GM21423 (cell line): ENCODE results near the gene PXN.
"Not testable (repeated sequence)": the region's sequence is repeated elsewhere in the genome, so short reads cannot be mapped to it uniquely, and the experiment has no call there.

Source experiments
- ATAC-seq: cut with Tn5 transposase; IDR thresholded peaks from one replicate; pipeline ENCODE4 v1.9.1; 2021; ENCODE audit warnings: mild to moderate bottlenecking, moderate library complexity; ENCODE audit not compliant: unreplicated experiment

The PXN gene

GRCh38 chr12:120262852-120263747 is 2.4 kb downstream of the PXN start:
- no peak for ATAC-seq

- ATAC-seq = no peak
These were observed 3.3 kb downstream of the PXN start for GRCh38 chr12:120261951-120262851.

- no peak for ATAC-seq
These were observed 4.9 kb downstream of the PXN start for GRCh38 chr12:120260607-120261006.

GRCh38 chr12:120259418-120260202 is 5.9 kb downstream of the PXN start:
- ATAC-seq = no peak

- ATAC-seq = no peak
These were observed 7.1 kb downstream of the PXN start for GRCh38 chr12:120258323-120258896.

DNA sequence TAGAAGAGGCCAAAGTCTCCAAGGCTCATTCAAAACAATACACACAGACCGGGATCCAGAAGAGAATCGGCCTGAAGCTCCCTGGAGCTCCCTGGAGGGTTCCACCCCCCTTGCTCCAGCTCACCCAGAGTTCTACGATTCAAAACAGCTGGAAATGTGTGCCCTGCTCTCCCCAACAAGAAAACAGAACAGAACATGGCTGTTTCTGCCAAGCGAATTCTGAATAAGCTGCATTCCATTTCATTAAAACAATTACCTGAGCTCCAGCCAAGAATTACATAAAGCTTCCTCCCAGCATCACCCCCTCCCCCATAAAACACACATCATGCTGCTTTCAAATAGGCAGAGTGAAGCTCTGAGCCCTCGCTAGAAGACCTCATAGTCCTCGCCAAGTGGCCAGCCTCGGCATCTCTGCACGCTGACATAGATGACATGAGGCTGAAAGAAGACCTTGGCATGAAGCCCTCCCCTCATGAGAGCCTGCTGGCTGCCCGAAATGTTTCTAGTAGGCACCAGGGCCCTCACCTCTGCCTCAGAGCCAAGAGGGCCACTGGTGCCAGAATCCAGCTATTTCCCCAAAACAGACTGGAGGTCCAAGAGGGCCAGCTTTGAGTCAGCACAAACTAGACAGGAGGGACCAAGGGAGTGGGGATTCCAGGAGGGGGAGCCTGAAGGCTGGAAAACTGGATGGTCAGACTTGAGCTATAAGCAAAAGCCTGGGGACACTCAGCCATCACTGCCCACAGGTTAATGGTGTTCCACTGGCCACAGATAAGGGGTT is 8.3 kb downstream of the PXN start:
- ATAC-seq = no peak

DNA sequence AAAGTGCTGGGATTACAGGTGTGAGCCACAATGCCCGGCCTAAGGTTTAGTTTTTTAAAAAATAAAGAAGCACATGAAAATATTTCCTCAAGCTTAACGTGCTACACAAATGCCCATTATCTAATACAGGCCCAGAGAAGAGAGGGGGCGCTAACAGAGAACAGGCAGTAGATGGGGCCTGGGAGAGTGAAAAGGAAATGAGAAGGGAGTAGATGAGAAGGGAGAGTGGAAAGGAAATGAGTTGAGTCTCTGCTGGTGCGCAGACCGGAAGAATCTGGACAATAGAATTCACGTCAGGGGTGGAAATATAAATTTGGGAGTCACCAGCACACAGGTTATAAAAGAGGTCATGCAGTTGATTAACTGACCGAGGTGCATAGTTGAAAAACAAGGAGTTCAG is 10.7 kb downstream of the PXN start:
- ATAC-seq = no peak

- not testable (repeated sequence) for ATAC-seq
These were observed 12.2 kb downstream of the PXN start for GRCh38 chr12:120253313-120253712.

- ATAC-seq = no peak
These were observed 13.2 kb downstream of the PXN start for GRCh38 chr12:120252071-120252906.

- ATAC-seq = not testable (repeated sequence)
These were observed 14.0 kb downstream of the PXN start for GRCh38 chr12:120251364-120252070.

DNA sequence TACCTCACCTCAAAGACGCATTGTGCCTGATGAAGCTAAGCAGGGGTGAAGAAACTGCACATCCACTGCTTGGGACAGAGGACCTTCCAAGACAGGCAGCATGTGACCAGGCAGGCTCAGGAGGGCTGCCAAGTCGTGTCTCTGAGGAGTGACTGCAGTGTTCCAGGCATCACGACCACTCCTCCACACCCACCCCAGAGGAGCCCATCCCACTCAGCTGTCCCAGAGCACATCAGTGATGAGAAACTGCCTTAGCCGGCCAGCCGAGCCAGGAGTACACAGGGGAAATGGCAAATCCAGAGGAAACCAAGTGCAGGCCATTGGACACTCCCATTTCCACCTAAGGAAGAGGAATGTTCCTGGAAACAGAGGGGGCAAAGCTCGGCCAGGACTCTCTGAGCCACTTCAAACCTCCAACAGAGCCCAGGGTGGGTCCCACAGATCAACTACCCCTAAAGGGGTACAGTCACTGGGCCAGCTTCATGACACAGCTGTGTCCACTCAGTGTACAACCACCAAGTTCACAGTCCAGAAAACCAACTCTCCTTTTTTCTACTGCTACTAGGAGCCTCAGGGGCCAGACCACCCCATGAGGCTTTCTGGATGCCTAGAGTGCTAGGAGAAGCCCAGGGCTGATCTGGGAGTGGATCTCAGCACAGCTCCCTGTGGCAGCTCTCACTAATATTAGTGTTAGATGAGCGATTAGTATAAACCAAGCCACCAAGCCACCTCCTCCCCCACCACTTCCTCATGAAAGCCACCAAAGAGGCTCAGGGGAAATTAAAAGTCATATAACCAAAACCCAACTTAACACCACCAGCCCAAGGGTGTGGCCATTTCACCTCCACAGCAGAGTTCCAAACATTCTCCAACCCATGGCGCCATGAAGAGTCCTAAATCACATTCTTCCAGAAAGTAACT is 15.4 kb downstream of the PXN start:
- no peak for ATAC-seq

DNA sequence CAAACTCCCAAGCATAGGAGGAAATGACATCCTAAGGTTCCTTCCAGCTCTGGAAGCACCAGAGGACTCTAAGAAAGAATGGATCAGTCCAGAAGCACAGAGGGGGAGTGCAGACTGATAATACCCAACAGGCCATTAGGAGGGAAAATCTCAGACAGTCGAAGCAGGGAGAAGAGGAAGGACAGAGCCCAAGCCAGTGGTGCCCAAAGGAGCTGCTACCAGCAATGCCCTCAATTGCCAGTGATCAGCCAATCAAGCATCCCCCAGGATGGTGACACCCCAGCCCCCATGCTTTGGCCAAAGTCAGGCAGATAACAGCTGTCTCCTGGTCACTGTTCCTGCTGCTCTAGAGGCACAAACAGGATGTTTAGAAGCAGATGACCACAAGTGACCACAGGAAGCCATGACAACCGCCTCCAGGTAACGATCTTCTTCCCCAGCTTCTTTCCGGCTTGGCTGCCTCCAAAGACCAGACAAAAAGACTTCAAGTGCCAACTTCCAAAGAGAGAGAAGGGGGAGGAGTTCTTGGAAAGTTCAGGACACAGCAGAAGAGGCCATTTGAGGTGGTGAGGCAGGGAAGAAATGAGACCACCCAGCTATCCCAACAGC is 16.2 kb downstream of the PXN start:
- no peak for ATAC-seq

DNA sequence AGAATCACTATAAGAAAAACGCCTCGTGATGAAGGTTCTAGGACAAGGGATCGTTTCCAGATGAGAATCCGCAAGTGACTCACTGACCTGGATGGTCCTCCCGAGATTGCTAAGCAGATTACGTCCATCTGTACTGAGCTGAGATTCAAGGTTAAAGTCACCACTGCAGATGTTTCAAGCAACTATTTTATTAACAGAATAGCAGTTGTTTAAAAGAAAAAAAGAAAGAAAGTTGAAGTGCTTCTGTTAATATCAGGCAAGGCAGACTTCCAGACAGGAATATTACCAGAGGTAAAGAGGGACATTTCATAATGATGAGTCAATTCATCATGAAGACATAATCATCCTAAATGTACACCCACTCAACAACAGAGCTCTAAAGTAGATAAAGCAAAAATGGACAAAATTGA is 17.9 kb downstream of the PXN start:
- no peak for ATAC-seq

- no peak for ATAC-seq
These were observed 18.3 kb downstream of the PXN start for GRCh38 chr12:120247183-120247582.

GRCh38 chr12:120246705-120247104 is 18.8 kb downstream of the PXN start:
- ATAC-seq = not testable (repeated sequence)

GRCh38 chr12:120242971-120243699 is 22.4 kb downstream of the PXN start:
- ATAC-seq = no peak
